Bone marrow (tissue), 2 donors: Measurements from ENCODE around the gene INHBC.

ENCODE experiments used
- DNase-seq, 2 donors: peaks; one replicate each; lab custom pipeline; 2025; lab: John Stamatoyannopoulos, UW

INHBC gene

DNA sequence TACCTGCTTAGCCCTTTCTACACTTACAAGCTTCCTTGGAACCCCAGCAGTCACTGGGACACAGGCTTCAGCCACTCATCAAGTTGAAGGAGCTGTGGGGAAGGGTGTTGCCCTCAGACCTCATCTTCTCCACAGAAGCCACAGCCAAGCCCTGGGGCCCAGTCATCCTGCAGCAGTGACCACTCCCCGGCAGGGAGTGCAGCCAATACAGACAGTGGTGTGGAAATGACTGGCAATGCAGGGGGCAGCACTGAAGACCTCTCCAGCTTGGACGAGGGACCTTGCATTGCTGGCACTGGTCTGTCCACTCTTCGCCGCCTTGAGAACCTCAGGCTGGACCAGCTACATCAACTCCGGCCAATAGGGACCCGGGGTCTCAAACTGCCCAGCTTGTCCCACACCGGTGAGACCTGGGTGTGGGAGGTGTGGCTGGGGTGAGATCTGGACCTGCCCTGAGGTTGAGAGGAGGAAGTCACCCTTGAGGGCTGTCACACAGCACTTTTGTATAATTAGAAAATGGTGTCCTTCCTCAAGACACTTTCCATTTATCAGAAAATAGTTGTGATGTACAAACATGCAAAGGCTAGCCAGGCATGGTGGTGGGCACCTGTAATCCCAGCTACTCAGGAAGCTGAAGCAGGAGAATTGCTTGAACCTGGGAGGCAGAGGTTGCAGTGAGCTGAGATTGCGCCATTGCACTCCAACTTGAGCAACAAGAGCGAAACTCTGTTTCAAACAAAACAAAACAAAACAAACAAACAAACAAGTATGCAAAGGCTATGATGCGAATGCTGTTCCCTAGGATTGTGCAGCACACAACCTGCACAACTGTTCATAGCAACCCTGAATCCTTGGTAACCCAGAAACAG, 34.9 kb downstream of the INHBC start:
- DNase-seq = no peak

DNA sequence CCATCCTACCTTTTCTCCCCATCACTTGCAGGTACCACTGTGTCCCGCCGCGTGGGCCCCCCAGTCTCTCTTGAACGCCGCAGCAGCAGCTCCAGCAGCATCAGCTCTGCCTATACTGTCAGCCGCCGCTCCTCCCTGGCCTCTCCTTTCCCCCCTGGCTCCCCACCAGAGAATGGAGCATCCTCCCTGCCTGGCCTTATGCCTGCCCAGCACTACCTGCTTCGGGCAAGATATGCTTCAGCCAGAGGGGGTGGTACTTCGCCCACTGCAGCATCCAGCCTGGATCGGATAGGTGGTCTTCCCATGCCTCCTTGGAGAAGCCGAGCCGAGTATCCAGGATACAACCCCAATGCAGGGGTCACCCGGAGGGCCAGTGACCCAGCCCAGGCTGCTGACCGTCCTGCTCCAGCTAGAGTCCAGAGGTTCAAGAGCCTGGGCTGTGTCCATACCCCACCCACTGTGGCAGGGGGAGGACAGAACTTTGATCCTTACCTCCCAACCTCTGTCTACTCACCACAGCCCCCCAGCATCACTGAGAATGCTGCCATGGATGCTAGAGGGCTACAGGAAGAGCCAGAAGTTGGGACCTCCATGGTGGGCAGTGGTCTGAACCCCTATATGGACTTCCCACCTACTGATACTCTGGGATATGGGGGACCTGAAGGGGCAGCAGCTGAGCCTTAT, 35.8 kb downstream of the INHBC start:
- DNase-seq = no peak

DNA sequence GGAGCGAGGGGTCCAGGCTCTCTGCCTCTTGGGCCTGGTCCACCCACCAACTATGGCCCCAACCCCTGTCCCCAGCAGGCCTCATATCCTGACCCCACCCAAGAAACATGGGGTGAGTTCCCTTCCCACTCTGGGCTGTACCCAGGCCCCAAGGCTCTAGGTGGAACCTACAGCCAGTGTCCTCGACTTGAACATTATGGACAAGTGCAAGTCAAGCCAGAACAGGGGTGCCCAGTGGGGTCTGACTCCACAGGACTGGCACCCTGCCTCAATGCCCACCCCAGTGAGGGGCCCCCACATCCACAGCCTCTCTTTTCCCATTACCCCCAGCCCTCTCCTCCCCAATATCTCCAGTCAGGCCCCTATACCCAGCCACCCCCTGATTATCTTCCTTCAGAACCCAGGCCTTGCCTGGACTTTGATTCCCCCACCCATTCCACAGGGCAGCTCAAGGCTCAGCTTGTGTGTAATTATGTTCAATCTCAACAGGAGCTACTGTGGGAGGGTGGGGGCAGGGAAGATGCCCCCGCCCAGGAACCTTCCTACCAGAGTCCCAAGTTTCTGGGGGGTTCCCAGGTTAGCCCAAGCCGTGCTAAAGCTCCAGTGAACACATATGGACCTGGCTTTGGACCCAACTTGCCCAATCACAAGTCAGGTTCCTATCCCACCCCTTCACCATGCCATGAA, 36.5 kb downstream of the INHBC start:
- no peak for DNase-seq

DNA sequence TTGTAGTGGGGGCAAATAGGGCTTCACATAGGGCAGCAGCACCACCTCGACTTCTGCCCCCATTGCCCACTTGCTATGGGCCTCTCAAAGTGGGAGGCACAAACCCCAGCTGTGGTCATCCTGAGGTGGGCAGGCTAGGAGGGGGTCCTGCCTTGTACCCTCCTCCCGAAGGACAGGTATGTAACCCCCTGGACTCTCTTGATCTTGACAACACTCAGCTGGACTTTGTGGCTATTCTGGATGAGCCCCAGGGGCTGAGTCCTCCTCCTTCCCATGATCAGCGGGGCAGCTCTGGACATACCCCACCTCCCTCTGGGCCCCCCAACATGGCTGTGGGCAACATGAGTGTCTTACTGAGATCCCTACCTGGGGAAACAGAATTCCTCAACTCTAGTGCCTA, 37.1 kb downstream of the INHBC start:
- DNase-seq = no peak

DNA sequence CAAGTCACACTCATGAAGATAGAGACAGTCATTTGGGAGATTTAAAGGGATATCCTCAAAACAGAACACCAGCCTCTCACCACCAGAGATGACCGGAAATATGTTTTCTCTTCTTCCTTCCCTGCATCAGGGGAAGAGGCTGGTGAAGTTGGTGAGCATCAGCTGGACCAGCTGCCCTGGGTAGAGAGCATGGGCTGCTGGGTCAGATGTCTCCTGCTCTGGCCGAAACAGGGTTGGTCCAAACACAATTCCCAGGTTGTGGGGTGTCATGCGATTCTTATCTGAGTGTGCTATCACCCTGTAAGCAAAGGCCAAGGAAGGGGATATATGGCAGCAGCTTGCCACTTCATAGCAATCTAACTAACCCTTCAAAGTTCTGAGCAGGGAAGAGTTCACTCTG, 37.8 kb downstream of the INHBC start:
- no peak for DNase-seq

DNA sequence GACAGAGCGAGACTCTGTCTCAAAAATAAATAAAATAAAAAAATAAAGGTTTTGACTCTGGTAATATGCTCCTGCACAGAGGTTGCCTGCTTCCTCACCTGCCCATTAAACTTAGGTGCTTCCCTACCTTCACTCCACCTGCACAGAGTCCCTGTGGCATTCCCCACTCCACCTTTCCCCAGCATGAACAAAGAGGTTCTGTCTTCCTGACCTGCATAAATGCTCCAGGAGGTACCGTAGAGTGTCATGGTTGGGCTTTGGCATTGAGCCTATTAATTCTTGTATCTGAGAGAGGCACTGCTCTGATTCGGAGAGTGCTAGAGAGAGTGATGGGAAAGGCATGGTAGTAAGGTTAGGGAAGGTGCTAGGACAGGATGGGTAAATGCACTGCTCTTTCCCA, 38.8 kb downstream of the INHBC start:
- no peak for DNase-seq

DNA sequence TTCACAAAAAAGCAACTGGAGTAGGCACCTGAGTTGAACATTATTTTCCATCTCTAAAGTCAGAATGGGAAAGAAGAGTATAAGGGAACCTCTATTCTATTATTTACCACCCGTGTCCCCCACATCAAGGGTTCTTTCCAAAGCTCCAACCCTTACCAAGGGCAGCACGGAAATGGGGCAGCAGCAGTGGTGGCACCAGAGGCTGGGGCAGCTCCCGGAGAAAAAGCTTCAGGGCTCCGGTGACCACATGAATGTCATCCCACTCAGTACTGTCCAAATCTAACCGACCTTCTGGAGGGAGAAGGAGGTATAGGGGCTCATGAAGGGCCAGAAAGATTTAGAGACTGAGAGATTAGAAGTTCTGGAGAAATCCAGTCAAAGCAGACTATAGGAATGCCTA, 39.3 kb downstream of the INHBC start:
- no peak for DNase-seq

DNA sequence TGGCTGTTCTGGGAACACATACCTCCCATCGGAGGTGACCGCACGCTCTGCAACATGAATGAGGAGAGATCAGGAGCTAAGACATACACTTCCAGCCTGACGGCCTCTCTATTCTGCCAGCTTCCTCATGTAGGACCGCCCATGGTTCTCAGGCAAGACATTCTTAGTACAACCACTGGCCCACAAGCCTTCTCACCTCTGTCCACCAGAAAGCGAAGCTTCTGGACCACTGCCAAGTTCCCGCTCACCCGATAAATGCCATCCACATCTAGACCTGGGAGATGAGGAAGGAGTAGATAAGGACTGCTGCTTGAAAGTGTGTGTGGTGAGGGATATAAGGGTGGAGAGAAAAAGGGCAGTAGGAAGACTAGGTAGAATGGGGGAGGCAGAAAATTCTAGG, 39.8 kb downstream of the INHBC start:
- DNase-seq = no peak

DNA sequence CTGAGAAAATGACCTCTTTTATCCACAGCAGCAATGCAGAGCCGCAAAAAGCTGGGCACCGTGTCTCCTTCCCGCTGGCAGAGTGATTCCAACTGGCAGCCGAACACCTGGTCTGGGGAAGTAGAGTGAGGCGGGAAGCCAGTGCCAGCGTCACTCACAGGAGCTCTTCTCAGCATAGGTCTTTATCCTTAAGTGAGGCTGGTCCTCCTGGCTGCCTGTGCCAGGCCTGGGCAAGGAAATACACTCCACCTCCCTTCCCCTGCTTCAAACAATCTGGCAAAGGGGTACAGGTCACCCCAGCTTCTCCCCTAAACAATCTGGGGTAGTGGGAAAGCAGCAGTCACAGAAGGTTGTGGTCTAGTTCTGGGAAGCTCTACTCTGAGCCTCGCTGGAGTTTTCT, 40.3 kb downstream of the INHBC start:
- DNase-seq = no peak

DNA sequence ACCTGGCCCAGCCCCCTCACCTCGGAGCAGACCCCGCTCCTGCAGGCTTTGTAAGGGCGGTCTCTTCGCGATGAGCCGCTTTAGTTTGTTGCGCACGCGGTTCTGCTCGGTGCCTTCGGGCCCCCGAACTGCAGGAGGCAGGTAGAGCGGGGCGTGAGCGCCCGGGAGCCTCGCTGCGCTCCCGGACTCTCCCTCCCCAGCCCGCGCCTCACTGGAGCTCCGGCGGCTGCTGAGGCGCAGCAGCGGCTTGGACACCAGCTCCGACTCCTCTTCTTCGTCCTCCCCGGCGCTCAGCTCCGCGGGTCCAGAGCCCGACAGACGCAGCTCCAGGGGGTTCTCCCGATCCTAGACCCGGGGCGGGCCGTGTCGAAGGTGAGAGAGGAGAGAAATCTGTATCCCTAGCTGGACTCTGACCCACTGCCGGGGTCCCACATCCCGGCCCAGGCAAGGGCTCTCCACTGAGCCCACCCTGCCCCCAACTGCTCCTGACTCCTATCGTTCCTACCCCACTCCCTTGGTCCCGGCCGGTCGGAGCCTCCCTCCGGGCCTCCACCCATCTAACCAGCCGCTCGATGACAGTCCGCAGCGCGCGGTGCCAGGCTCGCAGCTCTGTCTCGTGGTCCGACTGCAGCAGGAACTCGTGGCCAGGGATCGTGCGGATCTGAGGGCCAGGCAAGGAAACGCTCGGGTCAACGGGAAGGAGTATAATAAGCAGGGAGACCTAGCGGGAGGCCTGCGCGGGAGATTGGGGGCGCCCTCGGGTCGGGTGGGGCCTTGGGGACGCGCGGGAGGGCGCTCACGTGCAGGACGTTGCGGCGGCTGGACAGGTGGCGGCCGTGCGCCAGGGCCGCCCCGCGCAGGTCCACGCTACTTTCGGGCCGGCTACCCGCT, 40.9 kb downstream of the INHBC start:
- DNase-seq = no peak

DNA sequence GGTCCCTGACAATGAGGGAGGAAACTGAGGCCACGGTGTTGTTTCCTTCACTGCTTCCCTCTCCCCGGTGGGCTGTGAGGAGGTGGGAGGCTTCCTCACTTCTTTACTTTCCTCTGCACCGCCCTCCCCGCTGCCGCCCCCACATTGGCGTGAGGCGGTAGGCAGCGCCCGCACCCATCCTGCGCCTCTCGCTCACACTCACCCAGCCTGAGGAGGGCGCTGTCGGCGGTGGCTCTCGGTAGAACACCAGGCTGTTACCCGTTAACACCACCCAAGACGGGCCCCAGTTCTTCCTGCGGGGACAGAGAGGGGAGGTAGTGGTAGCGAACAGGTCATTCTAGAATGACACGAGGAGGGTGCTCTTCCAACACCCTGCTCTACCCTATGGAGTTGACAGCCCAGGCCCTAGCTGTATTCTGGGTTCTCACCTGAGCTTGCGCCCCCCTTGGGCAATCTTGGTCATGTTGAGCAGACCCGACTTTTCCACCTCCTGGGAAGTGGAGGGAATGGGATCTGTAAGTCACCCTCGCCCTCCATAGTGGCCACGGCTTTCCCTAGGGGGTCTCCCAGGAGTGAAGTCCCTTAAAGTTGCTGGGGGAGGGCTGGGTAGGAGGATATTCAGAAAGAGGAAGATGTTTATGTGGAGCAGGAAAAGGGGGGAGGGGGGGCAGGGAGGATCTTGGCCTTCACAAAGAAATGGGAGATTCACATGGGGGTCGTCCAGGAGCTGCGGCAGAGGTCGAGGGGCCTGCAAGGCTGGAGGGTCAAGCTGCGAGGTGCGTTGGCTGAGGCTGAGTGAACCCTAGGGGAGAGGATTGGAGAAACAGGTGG, 41.8 kb downstream of the INHBC start:
- peak in 1 of 2 donors; percentile 42 for DNase-seq

DNA sequence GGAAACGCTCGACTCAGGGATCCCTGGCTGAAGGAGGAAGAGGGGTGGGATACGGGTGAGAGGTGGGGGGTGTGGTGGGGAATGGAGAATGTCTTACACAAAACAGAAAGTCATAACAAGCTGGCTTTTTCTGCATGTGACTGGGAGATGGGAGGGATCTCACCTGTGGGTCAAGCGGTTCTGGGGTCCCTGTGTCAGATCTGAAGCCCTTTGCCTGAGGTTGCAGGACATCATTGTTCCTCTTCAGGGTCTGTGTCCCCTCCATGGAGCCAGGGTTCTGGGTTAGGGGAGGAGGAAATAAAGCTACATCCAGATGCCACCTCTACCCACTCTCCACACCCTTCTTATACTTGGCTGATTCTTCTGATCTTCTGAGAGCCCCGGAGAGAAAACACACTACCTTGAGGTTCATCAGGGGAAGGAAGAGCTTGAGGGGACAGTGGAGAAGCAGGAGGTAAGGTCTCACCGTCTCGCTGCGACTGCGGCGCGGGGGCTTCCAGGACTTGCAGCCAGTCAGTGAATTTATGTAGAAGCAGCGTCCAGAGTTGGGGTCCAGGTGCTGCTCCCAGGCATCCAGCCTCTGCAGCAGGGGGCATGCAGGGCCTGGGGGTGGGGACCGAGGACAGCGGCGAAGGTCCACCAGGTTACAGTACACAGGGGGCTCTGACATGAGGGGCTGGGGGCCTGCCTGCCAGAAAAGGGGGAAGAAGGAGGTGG, 42.6 kb downstream of the INHBC start:
- DNase-seq = no peak

DNA sequence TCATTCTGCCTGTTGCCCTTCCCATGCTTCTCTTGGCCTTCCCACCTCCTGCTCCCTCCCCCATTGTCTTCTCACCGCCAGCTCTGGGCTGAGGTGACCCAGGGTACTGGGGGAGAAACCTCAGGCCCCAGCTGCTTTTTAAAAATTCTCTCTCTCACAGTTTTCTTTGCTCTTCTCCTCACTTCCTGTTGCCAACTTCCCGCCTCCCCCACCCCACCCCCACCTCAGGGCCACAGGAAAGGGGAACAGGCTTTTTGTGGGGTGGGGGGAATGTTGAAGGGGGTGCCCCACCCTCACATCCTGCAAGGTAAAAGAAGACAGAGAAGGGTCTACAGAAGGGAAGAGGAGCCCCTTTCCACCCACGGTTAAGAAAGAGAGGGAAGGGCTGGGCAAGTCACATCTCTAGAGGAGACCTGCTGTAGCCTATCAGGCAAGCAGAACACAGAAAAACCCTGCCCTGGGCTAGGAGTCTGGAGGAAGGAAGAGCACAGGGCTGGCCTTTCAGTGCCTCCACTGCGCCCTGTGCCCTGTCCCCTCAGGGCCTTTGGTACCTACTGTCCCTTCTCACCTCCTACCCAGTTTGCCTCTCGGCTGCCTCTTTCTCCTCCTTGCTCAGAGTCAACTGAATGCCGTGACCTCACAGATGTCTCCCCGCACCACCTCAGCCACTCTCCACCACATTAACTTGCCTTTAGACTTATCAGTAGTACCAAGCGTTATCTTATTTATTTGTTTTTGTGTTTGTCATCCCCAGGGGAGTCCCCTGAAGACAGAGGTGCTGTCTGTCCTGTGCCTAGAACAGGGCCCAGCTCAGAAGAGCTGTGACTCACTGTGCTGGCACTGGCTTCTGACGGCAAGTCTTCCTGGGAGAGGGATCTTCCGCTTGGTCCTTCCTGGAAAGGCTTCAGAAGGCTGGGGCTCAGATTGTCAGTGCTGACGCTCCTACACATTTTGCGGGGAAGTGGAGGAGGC, 43.4 kb downstream of the INHBC start:
- peak in 1 of 2 donors; percentile 15 for DNase-seq

DNA sequence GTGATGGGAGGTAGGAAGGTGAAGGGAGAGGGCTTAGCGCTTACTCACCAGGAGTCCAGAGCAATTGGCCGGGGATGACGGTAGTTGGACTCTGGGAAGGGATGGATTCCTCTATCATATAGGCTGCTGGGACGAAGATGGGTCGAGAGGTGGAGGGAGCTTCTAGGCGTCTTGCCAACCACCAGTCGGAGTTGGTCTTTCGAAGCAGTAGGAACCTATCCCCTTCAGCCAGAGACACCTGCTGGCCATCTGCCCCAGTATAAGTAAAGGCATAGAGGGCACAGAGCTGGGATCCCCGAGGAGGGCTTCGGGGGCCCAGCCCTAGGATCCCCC, 44.4 kb downstream of the INHBC start:
- DNase-seq = no peak

DNA sequence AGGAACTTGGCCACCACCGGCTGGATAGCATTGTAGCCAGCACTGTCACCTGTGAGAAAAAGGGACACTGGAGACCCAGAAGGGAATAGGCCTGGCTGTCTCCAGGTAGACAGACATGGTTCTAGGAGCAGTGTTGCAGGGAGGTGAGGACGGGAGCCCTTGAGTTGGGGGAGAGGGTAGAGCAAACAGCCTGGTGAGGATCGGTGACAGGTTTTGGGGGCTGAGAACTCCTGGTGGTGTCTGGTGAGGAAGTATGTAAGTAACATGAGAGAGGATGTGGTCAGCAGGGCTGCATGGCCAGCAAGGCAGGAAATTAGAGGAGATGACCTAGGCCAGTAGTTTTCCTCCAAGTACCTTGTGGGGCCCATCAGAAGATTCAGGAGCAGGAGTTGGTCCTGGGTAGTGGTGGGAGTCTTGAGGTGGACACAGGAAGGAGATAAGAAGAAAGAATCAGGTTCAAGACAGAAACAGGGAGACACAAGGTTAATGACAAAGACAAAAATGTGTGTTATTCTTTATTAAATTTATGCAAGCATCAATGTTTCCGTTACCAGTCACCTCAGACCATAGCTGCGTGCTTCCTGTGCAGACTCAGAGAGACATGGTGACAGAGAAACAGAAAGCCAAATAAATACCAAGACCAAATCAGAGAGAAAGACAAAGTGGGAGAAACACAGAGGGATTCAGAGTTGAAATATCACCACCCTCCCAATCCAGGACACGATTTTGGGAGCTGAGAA, 45.0 kb downstream of the INHBC start, which contains the start of gene ARHGAP9:
Gene ARHGAP9, minus strand, starts transcription at position 491 of the 740 bp plus-strand sequence. Its CDS starts 460 bp downstream, at position 31.
- peak in 1 of 2 donors; percentile 61 for DNase-seq

DNA sequence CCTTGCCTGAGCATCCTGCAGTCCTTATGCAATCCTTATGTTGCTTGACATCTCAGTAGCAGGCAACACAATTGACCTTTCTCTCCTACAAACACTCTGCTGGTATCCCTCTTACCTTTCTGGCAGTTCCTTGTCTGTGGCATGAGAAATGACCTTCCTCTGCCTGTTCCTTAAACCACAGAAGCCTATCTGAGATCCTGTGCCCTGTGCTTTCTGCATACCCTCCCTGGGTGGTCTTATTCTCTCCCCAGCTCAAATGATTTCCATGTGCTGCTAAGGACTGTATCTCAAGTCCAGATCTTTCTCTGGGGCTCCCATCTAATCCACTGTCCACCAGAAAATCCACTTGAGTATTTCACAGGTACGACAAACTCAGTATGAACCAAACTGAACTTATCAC, 47.1 kb downstream of the INHBC start:
- no peak for DNase-seq

DNA sequence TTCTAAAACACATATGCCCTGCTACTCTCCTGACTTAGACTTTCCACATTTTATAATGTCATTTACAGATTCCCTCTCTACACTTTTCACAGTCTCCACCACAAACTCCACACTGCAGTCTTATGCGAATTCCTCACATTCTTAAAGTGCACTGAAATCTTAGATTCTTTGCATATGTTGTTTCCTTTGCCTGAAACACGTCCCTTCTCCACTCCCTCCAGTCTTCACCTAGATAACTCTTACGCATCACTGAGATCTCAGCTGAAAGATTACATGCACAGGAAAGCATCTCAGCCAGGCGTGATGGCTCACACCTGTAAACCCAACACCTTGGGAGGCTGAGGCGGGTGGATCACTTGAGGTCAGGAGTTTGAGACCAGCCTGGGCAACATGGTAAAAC, 48.9 kb downstream of the INHBC start:
- no peak for DNase-seq

DNA sequence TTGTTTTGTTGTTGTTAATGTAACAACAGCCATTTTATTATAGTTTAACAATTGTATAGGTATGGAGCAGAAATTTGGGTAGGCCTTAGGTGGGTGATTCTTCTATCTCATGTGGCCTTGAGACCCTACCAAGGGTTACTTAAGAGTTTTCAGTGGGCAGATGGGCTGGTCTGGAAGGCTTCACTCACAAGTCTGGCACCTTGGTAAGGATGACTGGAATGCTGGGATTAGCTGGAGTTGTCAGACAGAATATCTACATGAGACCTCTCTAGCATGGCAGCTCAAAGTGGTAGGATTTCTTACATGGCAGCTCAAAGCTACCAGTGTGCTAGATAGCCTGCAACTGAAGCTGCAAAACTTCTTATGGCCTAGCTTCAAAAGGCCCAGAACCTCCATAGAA, 51.1 kb downstream of the INHBC start:
- no peak for DNase-seq
